A549 treated with AZD9567 at 1 μM for 4 hours (cell line): Measurements from ENCODE around the gene GLS. TPM values are rescaled to one million over a fixed set of nuclear protein-coding genes. Genes with fewer than 3 reads are reported as not detected.

Experiments
- total RNA-seq: library from RNA; stranded (reverse); fragments of 200-300 nt; extraction: Qiagen RNA extraction; gene quantifications from 5 replicates; pipeline ENCODE4 v1.2.3, GENCODE V29; 2022; ENCODE audit not compliant: insufficient read depth

The GLS gene
- total RNA-seq, result 112 to 190 TPM (median 116 TPM) in 5 replicates

DNA sequence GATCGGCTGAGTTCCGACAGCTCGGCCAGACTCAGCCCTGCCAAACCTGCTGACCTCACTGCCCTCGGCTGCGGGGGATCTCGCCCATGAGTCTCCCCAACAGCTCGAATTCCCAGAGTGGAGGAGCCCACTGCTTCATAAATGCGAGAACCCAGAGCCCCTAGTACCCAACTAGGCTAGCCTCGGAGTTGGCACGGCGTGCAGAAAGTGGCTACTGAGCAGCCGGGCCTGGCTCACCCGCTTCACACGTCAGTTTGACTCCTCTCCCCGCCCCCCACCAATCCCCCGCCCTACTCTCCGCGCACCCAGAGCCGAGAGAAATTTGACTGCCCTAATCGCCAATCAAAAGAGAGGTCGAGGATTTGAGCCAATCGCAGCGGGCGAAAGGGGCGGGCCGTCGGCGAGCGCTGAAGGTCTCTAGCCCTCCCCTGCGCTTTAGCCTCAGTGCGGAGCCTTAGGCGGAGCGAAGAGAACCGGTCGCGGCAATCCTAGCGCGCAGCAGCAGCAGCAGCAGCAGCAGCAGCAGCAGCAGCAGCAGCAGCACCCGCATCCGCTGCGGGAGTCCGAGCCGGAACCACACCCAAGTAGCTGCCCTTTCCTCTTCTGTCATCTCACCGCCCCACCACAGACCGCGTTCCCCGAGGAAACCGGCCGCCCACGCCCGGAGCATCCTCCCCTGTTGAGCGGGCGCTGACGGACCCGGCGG is at the start of gene GLS:
GLS (plus strand) TSS at position 444 of the 706 bp plus-strand sequence. CDS start 264 bp downstream, outside the sequence.

DNA sequence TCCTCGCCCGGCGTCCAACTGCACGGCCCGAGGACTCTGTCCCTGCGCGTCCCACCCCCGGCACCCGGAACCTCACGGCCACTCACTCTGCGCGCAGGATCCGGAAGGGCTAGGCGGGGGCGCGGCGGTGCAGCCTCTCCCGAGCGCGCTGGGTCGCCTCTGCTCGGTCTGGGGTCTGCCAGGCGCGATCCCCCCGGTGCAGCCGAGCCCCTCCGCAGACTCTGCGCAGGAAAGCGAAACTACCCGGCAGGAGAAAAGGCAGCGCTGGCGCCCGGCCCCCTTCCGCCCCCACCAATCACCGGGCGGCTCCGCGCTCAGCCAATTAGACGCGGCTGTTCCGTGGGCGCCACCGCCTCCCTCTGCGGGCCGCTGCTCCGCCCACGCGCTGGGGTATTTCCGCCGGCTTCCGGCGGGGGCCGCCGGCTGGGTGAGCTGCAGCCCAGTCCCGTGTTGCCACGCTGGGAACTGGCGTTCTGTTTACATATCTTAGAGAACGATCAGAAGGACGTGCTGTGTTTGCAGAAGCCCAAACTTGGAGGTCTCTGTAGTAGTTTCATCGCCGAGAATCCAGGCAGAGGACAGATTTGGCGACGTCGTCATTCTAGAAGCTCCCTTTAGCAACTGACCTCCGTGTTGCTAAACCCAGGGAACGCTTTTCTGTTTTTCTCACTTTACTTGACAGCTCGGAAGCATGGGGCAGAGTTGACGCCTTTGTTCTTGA is 133.5 kb downstream of the GLS start, which contains the start of gene STAT1:
STAT1 (minus strand) TSS at position 240 of the 721 bp plus-strand sequence. CDS start 4,168 bp downstream, outside the sequence.

Other genes starting within 250 kb of the GLS start
- gene NAB1, start 231.7 kb upstream of the GLS start, total RNA-seq, result 24.0 to 43.9 TPM (median 35.2 TPM) in 5 replicates
- 53.5 to 62.2 TPM (median 56.2 TPM) in 5 replicates for gene STAT1, start 133.3 kb downstream of the GLS start, total RNA-seq